Stimulated activated CD8-positive, alpha-beta memory T cell treated with anti-CD3 and anti-CD28 coated beads, Interleukin-12 subunit alpha, Interleukin-12 subunit beta, amount 100 ng/mL, for 24 hours (primary cell): ENCODE measurements around the gene FAM83E.
"Not testable (repeated sequence)": the region's sequence is repeated elsewhere in the genome, so short reads cannot be mapped to it uniquely, and the experiment has no call there.

ENCODE experiments used
- DNase-seq: peaks from one replicate; pipeline ENCODE4 v3.0.0-alpha.2; 2020; ENCODE audit errors: extremely low read depth

Gene FAM83E

GRCh38 chr19:48614436-48615230 lies at the start of gene FAM83E:
Gene FAM83E, minus strand, starts transcription at chr19:48615076. Its CDS starts 1,704 bp downstream, at chr19:48613372.
- DNase-seq = no peak

- no peak for DNase-seq
Observed at GRCh38 chr19:48664476-48664875, 49.6 kb upstream of the FAM83E start.

GRCh38 chr19:48663667-48664066 lies 48.8 kb upstream of the FAM83E start:
- DNase-seq = no peak

- no peak for DNase-seq
Observed at GRCh38 chr19:48661711-48662090, 46.8 kb upstream of the FAM83E start.

- peak; percentile 58 for DNase-seq
Observed at GRCh38 chr19:48660852-48661710, 46.2 kb upstream of the FAM83E start.

GRCh38 chr19:48659768-48660167 lies 44.9 kb upstream of the FAM83E start:
- no peak for DNase-seq

- DNase-seq = no peak
Observed at GRCh38 chr19:48658483-48658882, 43.6 kb upstream of the FAM83E start.

- not testable (repeated sequence) for DNase-seq
Observed at GRCh38 chr19:48657828-48658227, 43.0 kb upstream of the FAM83E start.

- DNase-seq = no peak
Observed at GRCh38 chr19:48656840-48657474, 42.1 kb upstream of the FAM83E start.

- no peak for DNase-seq
Observed at GRCh38 chr19:48654299-48655059, 39.6 kb upstream of the FAM83E start.

GRCh38 chr19:48651683-48652048 lies 36.8 kb upstream of the FAM83E start:
- no peak for DNase-seq

GRCh38 chr19:48650974-48651682 lies 36.3 kb upstream of the FAM83E start:
- DNase-seq = no peak

GRCh38 chr19:48648134-48648533 lies 33.3 kb upstream of the FAM83E start:
- no peak for DNase-seq

- DNase-seq = no peak
Observed at GRCh38 chr19:48646722-48647216, 31.9 kb upstream of the FAM83E start.

- DNase-seq = peak; percentile 77
Observed at GRCh38 chr19:48646001-48646721, 31.3 kb upstream of the FAM83E start, which contains the start of gene CA11. Gene CA11, minus strand, starts transcription at chr19:48646187. Its CDS starts 555 bp downstream, at chr19:48645632.

GRCh38 chr19:48645620-48646000 lies 30.7 kb upstream of the FAM83E start:
- no peak for DNase-seq

- DNase-seq = peak; percentile 46
Observed at GRCh38 chr19:48644839-48645619, 30.2 kb upstream of the FAM83E start.

- no peak for DNase-seq
Observed at GRCh38 chr19:48644355-48644754, 29.5 kb upstream of the FAM83E start.

GRCh38 chr19:48642862-48643261 lies 28.0 kb upstream of the FAM83E start:
- DNase-seq = no peak
